ENCODE data around the gene IGFALS. TPM values are rescaled to one million over a fixed set of nuclear protein-coding genes. Genes with fewer than 3 reads are reported as not detected.

The IGFALS gene
- under 1 TPM in 2 of 9 donors, not detected in 7; 0.12 to 0.38 TPM for total RNA-seq
- polyA plus RNA-seq: under 1 TPM in 1 of 2 donors, not detected in 1; 0.23 TPM
- long read RNA-seq, donor 1: 0 reads
- long read RNA-seq, donor 2: 0 reads
- long read RNA-seq, donor 3: 0 reads

GRCh38 chr16:1793578-1794220 is at the start of gene IGFALS:
Gene IGFALS (minus strand): TSS chr16:1793705. CDS start chr16:1793652, 53 bp downstream.
- Histone ChIP-seq H3K9me3 (peaks cover 0 to 7% (median 0%) of the 10 kb centered on the region in 12 donors), H3K27ac (no peak within 1 kb of the TSS), H3K36me3 (peaks cover 0 to 30% (median 9%) of the 10 kb centered on the region in 9 donors), H3K27me3 (no peaks in the 10 kb centered on the region), H3K4me3 (no peak within 1 kb of the TSS), H3K4me1 (no peaks in the 10 kb centered on the region)
- no peak for DNase-seq
- intact Hi-C loops (cut with DNase I): no loop called here
- 43 to 67% (median 60%) methylated on average over 9 to 28 of the region's 28 CpGs for WGBS, 4 donors
- TF ChIP-seq POLR2A (IDR thresholded peaks at IDR 0.05) (no peak), CTCF (IDR thresholded peaks at IDR 0.05) (no peak)
- ATAC-seq: peak in 1 of 4 donors; percentile 16

GRCh38 chr16:1839554-1839953 is 46.0 kb upstream of the IGFALS start:
- 65 to 73% (median 70%) methylated on average over 9 of the region's 9 CpGs for WGBS, 4 donors
- Histone ChIP-seq H3K27me3 (no peaks in the 10 kb centered on the region), H3K9me3 (no peaks in the 10 kb centered on the region), H3K27ac (no peak overlapping the region), H3K36me3 (peaks cover 0 to 8% (median 0%) of the 10 kb centered on the region in 9 donors), H3K4me3 (no peak overlapping the region), H3K4me1 (no peaks in the 10 kb centered on the region)
- intact Hi-C loops (cut with DNase I): no loop called here
- no peak for TF ChIP-seq POLR2A (IDR thresholded peaks at IDR 0.05)
- TF ChIP-seq CTCF (IDR thresholded peaks at IDR 0.05): no peak
- no peak for ATAC-seq
- no peak for DNase-seq

- H3K36me3 ChIP-seq: peaks cover 0 to 18% (median 13%) of the 10 kb centered on the region in 9 donors
- 88 to 92% (median 91%) methylated on average over 5 of the region's 5 CpGs for WGBS, 4 donors
- TF ChIP-seq POLR2A (IDR thresholded peaks at IDR 0.05) (no peak), CTCF (IDR thresholded peaks at IDR 0.05) (no peak)
- H3K27ac ChIP-seq: no peak overlapping the region
- H3K27me3 ChIP-seq: no peaks in the 10 kb centered on the region
- no peak overlapping the region for H3K4me3 ChIP-seq
- H3K9me3 ChIP-seq: no peaks in the 10 kb centered on the region
- intact Hi-C loops (cut with DNase I): no loop called here
- no peak for DNase-seq
- peaks cover 0 to 15% (median 7%) of the 10 kb centered on the region in 12 donors for H3K4me1 ChIP-seq
- no peak for ATAC-seq
Measured at GRCh38 chr16:1834096-1834495, 40.6 kb upstream of the IGFALS start.

- TF ChIP-seq POLR2A (IDR thresholded peaks at IDR 0.05): no peak
- TF ChIP-seq CTCF (IDR thresholded peaks at IDR 0.05): no peak
- Histone ChIP-seq H3K4me3 (no peak overlapping the region), H3K9me3 (no peaks in the 10 kb centered on the region), H3K27me3 (no peaks in the 10 kb centered on the region), H3K27ac (no peak overlapping the region), H3K4me1 (peaks cover 4 to 26% (median 18%) of the 10 kb centered on the region in 12 donors), H3K36me3 (peaks cover 0 to 22% (median 13%) of the 10 kb centered on the region in 9 donors)
- intact Hi-C loops (cut with DNase I): no loop called here
- DNase-seq (no peak), ATAC-seq (no peak)
- WGBS, 4 donors: 64 to 76% (median 70%) methylated on average over 9 of the region's 9 CpGs
Measured at GRCh38 chr16:1832838-1833454, 39.4 kb upstream of the IGFALS start.

Data from heart left ventricle (tissue), 16 donors.